Common myeloid progenitor, CD34-positive (primary cell): ENCODE measurements around the gene TBC1D5.

Experiments used
- CTCF ChIA-PET: fragments of 350-600 bp; sonication (Branson Sonifier 250); formaldehyde crosslinking; loops from one replicate; lab custom pipeline; 2021; ENCODE audit warnings: antibody characterized with exemption; lab: Charles Lee
- POLR2A ChIA-PET: fragments of 350-600 bp; sonication (Branson Sonifier 250); formaldehyde crosslinking; loops from one replicate; lab custom pipeline; 2021; ENCODE audit warnings: antibody characterized with exemption; lab: Charles Lee
- DNase-seq, 3 donors: peaks; one replicate each; pipeline versions ENCODE4 v3.0.0 to v3.0.0-alpha.2; 2013
- H3K27ac ChIP-seq, 2 experiments: 1 replicate in 1 of 2; 2 replicates in 1 of 2; pipeline ENCODE4 v1.7.0; 2013; ENCODE audit warnings: inconsistent platforms in 2 of 2, low read length in 2 of 2, mild to moderate bottlenecking in 2 of 2, low read depth in 1 of 2, moderate library complexity in 1 of 2; ENCODE audit not compliant: severe bottlenecking in 2 of 2, insufficient read depth in 1 of 2, poor library complexity in 1 of 2
- H3K27me3 ChIP-seq, 5 experiments: replicated peaks in 2 of 5; 1 replicate in 3 of 5; 2 replicates in 2 of 5; pipeline versions ENCODE4 v1.6.1 to v1.7.0; 2013; ENCODE audit warnings: low read length in 4 of 5, mild to moderate bottlenecking in 2 of 5, moderate library complexity in 2 of 5, inconsistent platforms in 1 of 5; ENCODE audit not compliant: insufficient read depth in 5 of 5, control insufficient read depth in 4 of 5
- H3K36me3 ChIP-seq, 4 experiments: 1 replicate in 2 of 4; 2 replicates in 2 of 4; pipeline versions ENCODE4 v1.6.1 to v1.7.0; 2013; ENCODE audit warnings: low read length in 3 of 4, control low read depth in 1 of 4, mild to moderate bottlenecking in 1 of 4; ENCODE audit not compliant: control insufficient read depth in 4 of 4, insufficient read depth in 4 of 4
- H3K4me1 ChIP-seq, 4 experiments: 1 replicate in 3 of 4; 2 replicates in 1 of 4; pipeline versions ENCODE4 v1.6.1 to v1.7.1; 2013; ENCODE audit warnings: low read length in 3 of 4, mild to moderate bottlenecking in 3 of 4, control low read depth in 1 of 4, inconsistent platforms in 1 of 4, moderate library complexity in 1 of 4; ENCODE audit not compliant: control insufficient read depth in 4 of 4, insufficient read depth in 4 of 4; ENCODE audit errors: control extremely low read depth in 1 of 4
- H3K4me3 ChIP-seq, 7 experiments: 1 replicate in 4 of 7; 2 replicates in 3 of 7; pipeline versions ENCODE4 v1.5.1 to v1.7.0; 2013; ENCODE audit warnings: mild to moderate bottlenecking in 7 of 7, low read length in 6 of 7, moderate library complexity in 6 of 7, inconsistent platforms in 2 of 7, low read depth in 2 of 7, control low read depth in 1 of 7; ENCODE audit not compliant: insufficient read depth in 4 of 7, control insufficient read depth in 1 of 7; ENCODE audit errors: extremely low read depth in 1 of 7
- H3K9me3 ChIP-seq, 5 experiments: 1 replicate in 4 of 5; 2 replicates in 1 of 5; pipeline versions ENCODE4 v1.6.1 to v1.7.1; 2013; ENCODE audit warnings: low read length in 4 of 5, mild to moderate bottlenecking in 2 of 5, inconsistent platforms in 1 of 5, low read depth in 1 of 5, moderate library complexity in 1 of 5; ENCODE audit not compliant: control insufficient read depth in 4 of 5, insufficient read depth in 2 of 5; ENCODE audit errors: control extremely low read depth in 1 of 5
- WGBS: methylation state at CpG from one replicate; pipeline ENCODE4 v1.1.5; 2013; ENCODE audit not compliant: insufficient coverage; 5-methylcytosine and 5-hydroxymethylcytosine counted together

Gene TBC1D5

GRCh38 chr3:17554078-17554477 lies 188.4 kb downstream of the TBC1D5 start:
- H3K9me3 ChIP-seq: no peaks in the 10 kb centered on the region
- no peak overlapping the region for H3K27ac ChIP-seq
- no peaks in the 10 kb centered on the region for H3K36me3 ChIP-seq
- ChIA-PET POLR2A (no interaction called here), CTCF (no interaction called here)
- WGBS: no CpG with 5 or more reads among the region's 4 CpGs
- no peaks in the 10 kb centered on the region for H3K27me3 ChIP-seq
- no peak for DNase-seq
- H3K4me1 ChIP-seq: no peaks in the 10 kb centered on the region
- H3K4me3 ChIP-seq: no peak overlapping the region

GRCh38 chr3:17553080-17553479 lies 189.4 kb downstream of the TBC1D5 start:
- no peak overlapping the region for H3K4me3 ChIP-seq
- WGBS: 100% methylated on average over 1 of the region's 1 CpG
- H3K9me3 ChIP-seq: no peaks in the 10 kb centered on the region
- H3K27me3 ChIP-seq: no peaks in the 10 kb centered on the region
- H3K4me1 ChIP-seq: no peaks in the 10 kb centered on the region
- H3K27ac ChIP-seq: no peak overlapping the region
- H3K36me3 ChIP-seq: no peaks in the 10 kb centered on the region
- CTCF ChIA-PET: no interaction called here
- POLR2A ChIA-PET: no interaction called here
- DNase-seq: no peak

GRCh38 chr3:17552351-17552750 lies 190.1 kb downstream of the TBC1D5 start:
- Histone ChIP-seq H3K27ac (no peak overlapping the region), H3K27me3 (no peaks in the 10 kb centered on the region), H3K36me3 (no peaks in the 10 kb centered on the region), H3K4me3 (no peak overlapping the region), H3K4me1 (no peaks in the 10 kb centered on the region), H3K9me3 (no peaks in the 10 kb centered on the region)
- POLR2A ChIA-PET: no interaction called here
- DNase-seq: no peak
- CTCF ChIA-PET: interaction anchor here (0.6 to 0.7 kb wide), 2 partner anchors 686 to 901 kb away, joined by 3 read pairs; no protein-coding TSS in a partner anchor

- Histone ChIP-seq H3K27me3 (no peaks in the 10 kb centered on the region), H3K4me1 (no peaks in the 10 kb centered on the region), H3K4me3 (no peak overlapping the region), H3K36me3 (no peaks in the 10 kb centered on the region), H3K27ac (no peak overlapping the region), H3K9me3 (no peaks in the 10 kb centered on the region)
- no peak for DNase-seq
- no CpG with 5 or more reads among the region's 1 CpG for WGBS
- ChIA-PET CTCF (interaction anchor here (0.6 to 0.7 kb wide), 2 partner anchors 685 to 902 kb away, joined by 3 read pairs; no protein-coding TSS in a partner anchor), POLR2A (no interaction called here)
Measured at GRCh38 chr3:17551895-17552294, 190.5 kb downstream of the TBC1D5 start.

- ChIA-PET CTCF (interaction anchor here (0.8 kb wide), 1 partner anchor 290 kb away, joined by 3 read pairs; no protein-coding TSS in a partner anchor), POLR2A (no interaction called here)
- no peaks in the 10 kb centered on the region for H3K36me3 ChIP-seq
- no peaks in the 10 kb centered on the region for H3K27me3 ChIP-seq
- WGBS: 94% methylated on average over 2 of the region's 2 CpGs
- no peak for DNase-seq
- H3K4me1 ChIP-seq: no peaks in the 10 kb centered on the region
- H3K9me3 ChIP-seq: no peaks in the 10 kb centered on the region
- H3K27ac ChIP-seq: no peak overlapping the region
- no peak overlapping the region for H3K4me3 ChIP-seq
Measured at GRCh38 chr3:17551333-17551732, 191.1 kb downstream of the TBC1D5 start.

GRCh38 chr3:17550624-17551023 lies 191.8 kb downstream of the TBC1D5 start:
- H3K36me3 ChIP-seq: no peaks in the 10 kb centered on the region
- no peak overlapping the region for H3K4me3 ChIP-seq
- ChIA-PET CTCF (interaction anchor here (0.8 kb wide), 1 partner anchor 290 kb away, joined by 3 read pairs; no protein-coding TSS in a partner anchor), POLR2A (no interaction called here)
- H3K9me3 ChIP-seq: no peaks in the 10 kb centered on the region
- no peak for DNase-seq
- H3K27ac ChIP-seq: no peak overlapping the region
- H3K27me3 ChIP-seq: no peaks in the 10 kb centered on the region
- H3K4me1 ChIP-seq: no peaks in the 10 kb centered on the region

GRCh38 chr3:17546500-17547255 lies 195.8 kb downstream of the TBC1D5 start:
- 100% methylated on average over 5 of the region's 10 CpGs for WGBS

More at GRCh38 chr3:17546500-17547255, 195.8 kb downstream of the TBC1D5 start:
- H3K36me3 ChIP-seq: peaks cover 0 to 4% (median 0%) of the 10 kb centered on the region in 4 experiments
- no peaks in the 10 kb centered on the region for H3K27me3 ChIP-seq
- ChIA-PET POLR2A (no interaction called here), CTCF (interaction anchor here (1.3 kb wide), 1 partner anchor 295 kb away, joined by 4 read pairs; no protein-coding TSS in a partner anchor)
- peaks cover 0 to 4% (median 0%) of the 10 kb centered on the region in 5 experiments for H3K9me3 ChIP-seq
- H3K4me1 ChIP-seq: no peaks in the 10 kb centered on the region
- H3K4me3 ChIP-seq: no peak overlapping the region
- no peak overlapping the region for H3K27ac ChIP-seq
- DNase-seq: no peak
